Measurements from ENCODE around the gene SURF2. TPM values are rescaled to one million over a fixed set of nuclear protein-coding genes. Genes with fewer than 3 reads are reported as not detected.

The SURF2 gene
- total and polyA plus RNA-seq, 2 experiments from 2014 or later = 39.9 to 104 TPM

DNA sequence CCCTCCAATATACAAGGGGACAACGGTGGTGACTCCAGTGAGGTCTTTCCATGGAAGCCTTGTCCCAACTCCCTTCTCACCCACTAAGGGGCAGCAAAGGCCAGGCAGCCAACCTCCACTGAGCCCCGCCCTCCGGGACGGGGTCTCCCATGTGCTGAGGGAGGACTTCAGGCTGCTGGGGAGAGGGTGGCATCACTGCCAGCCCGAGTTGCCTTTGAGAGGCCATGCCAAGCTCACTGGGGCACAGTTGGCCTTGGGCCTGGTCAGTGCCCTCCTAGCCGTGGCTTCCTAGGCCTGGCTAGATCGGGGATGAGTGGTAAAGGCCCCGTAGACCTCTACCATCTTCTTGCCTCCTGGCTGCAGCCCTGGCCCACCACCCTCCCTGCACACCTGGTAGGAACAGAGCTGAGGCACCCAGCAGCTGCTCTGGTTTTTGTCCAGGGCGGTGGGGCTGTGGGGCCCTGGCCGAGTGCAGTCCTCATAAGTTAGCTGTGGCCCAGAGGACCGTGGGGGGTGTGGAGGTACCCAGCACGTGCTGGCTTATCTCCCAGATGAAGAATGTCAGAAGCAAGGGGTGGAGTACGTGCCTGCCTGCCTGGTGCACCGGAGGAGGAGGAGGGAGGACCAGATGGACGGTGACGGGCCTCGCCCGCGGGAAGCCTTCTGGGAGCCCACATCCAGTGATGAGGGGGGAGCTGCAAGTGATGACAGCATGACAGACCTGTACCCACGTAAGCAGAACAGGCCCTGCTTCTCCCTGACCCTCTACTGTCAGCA is 3.2 kb downstream of the SURF2 start:
- H3K27me3 Mint-ChIP-seq (ENCODE audit: insufficient read depth, low read depth, poor library complexity) = peaks cover 16% of the 10 kb centered on the region
- peak overlapping the region; percentile 79; the same call in 1 of the 3 replicates for H3K4me3 Mint-ChIP-seq
- DNase-seq (ENCODE audit: low spot score) = peak; percentile 72
- H3K9me3 Mint-ChIP-seq = no peaks in the 10 kb centered on the region
- Histone ChIP-seq H3K4me3 (no peak overlapping the region), H3K27me3 (ENCODE audit: insufficient read depth) (no peaks in the 10 kb centered on the region), H3K4me2 (no peak overlapping the region), H3F3A (replicated peaks; ENCODE audit: low read depth) (peaks cover 15% of the 10 kb centered on the region; the same call in 1 of the 2 replicates), H3K9me2 (ENCODE audit: insufficient read depth) (no peaks in the 10 kb centered on the region), H3K36me3 (ENCODE audit: insufficient read depth) (peaks cover 19% of the 10 kb centered on the region), H3K4me1 (ENCODE audit: insufficient read depth) (peaks cover 8% of the 10 kb centered on the region; the same call in 1 of the 2 replicates), H3K79me2 (replicated peaks; ENCODE audit: insufficient read depth) (peaks cover 23% of the 10 kb centered on the region), H2AFZ (no peak overlapping the region), H4K20me1 (replicated peaks; ENCODE audit: insufficient read depth) (peaks cover 18% of the 10 kb centered on the region), H3K27ac (ENCODE audit: low read depth) (no peak overlapping the region)
- peaks cover 62% of the 10 kb centered on the region for H3K36me3 Mint-ChIP-seq (ENCODE audit: low read depth)
- peaks cover 8% of the 10 kb centered on the region; the same call in 2 of the 3 replicates for H3K4me1 Mint-ChIP-seq
- ATAC-seq = peak; percentile 43
- TF ChIP-seq, protein P1, sequence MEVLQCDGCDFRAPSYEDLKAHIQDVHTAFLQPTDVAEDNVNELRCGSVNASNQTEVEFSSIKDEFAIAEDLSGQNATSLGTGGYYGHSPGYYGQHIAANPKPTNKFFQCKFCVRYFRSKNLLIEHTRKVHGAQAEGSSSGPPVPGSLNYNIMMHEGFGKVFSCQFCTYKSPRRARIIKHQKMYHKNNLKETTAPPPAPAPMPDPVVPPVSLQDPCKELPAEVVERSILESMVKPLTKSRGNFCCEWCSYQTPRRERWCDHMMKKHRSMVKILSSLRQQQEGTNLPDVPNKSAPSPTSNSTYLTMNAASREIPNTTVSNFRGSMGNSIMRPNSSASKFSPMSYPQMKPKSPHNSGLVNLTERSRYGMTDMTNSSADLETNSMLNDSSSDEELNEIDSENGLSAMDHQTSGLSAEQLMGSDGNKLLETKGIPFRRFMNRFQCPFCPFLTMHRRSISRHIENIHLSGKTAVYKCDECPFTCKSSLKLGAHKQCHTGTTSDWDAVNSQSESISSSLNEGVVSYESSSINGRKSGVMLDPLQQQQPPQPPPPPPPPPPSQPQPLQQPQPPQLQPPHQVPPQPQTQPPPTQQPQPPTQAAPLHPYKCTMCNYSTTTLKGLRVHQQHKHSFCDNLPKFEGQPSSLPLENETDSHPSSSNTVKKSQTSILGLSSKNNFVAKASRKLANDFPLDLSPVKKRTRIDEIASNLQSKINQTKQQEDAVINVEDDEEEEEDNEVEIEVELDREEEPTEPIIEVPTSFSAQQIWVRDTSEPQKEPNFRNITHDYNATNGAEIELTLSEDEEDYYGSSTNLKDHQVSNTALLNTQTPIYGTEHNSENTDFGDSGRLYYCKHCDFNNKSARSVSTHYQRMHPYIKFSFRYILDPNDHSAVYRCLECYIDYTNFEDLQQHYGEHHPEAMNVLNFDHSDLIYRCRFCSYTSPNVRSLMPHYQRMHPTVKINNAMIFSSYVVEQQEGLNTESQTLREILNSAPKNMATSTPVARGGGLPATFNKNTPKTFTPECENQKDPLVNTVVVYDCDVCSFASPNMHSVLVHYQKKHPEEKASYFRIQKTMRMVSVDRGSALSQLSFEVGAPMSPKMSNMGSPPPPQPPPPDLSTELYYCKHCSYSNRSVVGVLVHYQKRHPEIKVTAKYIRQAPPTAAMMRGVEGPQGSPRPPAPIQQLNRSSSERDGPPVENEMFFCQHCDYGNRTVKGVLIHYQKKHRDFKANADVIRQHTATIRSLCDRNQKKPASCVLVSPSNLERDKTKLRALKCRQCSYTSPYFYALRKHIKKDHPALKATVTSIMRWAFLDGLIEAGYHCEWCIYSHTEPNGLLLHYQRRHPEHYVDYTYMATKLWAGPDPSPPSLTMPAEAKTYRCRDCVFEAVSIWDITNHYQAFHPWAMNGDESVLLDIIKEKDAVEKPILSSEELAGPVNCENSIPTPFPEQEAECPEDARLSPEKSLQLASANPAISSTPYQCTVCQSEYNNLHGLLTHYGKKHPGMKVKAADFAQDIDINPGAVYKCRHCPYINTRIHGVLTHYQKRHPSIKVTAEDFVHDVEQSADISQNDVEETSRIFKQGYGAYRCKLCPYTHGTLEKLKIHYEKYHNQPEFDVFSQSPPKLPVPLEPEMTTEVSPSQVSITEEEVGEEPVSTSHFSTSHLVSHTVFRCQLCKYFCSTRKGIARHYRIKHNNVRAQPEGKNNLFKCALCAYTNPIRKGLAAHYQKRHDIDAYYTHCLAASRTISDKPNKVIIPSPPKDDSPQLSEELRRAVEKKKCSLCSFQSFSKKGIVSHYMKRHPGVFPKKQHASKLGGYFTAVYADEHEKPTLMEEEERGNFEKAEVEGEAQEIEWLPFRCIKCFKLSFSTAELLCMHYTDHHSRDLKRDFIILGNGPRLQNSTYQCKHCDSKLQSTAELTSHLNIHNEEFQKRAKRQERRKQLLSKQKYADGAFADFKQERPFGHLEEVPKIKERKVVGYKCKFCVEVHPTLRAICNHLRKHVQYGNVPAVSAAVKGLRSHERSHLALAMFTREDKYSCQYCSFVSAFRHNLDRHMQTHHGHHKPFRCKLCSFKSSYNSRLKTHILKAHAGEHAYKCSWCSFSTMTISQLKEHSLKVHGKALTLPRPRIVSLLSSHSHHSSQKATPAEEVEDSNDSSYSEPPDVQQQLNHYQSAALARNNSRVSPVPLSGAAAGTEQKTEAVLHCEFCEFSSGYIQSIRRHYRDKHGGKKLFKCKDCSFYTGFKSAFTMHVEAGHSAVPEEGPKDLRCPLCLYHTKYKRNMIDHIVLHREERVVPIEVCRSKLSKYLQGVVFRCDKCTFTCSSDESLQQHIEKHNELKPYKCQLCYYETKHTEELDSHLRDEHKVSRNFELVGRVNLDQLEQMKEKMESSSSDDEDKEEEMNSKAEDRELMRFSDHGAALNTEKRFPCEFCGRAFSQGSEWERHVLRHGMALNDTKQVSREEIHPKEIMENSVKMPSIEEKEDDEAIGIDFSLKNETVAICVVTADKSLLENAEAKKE (CRISPR knock-in tag; IDR thresholded peaks at IDR 0.05) = no peak
- TF ChIP-seq, protein P2, sequence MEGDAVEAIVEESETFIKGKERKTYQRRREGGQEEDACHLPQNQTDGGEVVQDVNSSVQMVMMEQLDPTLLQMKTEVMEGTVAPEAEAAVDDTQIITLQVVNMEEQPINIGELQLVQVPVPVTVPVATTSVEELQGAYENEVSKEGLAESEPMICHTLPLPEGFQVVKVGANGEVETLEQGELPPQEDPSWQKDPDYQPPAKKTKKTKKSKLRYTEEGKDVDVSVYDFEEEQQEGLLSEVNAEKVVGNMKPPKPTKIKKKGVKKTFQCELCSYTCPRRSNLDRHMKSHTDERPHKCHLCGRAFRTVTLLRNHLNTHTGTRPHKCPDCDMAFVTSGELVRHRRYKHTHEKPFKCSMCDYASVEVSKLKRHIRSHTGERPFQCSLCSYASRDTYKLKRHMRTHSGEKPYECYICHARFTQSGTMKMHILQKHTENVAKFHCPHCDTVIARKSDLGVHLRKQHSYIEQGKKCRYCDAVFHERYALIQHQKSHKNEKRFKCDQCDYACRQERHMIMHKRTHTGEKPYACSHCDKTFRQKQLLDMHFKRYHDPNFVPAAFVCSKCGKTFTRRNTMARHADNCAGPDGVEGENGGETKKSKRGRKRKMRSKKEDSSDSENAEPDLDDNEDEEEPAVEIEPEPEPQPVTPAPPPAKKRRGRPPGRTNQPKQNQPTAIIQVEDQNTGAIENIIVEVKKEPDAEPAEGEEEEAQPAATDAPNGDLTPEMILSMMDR (conservative IDR thresholded peaks at IDR 0.05; ENCODE audit: low read depth in 2 of 2) = peak; percentile 48 to 77
- H3K27ac Mint-ChIP-seq = no peak overlapping the region
